HepG2 (cell line): Measurements from ENCODE around the gene CAVIN3. TPM values are rescaled to one million over a fixed set of nuclear protein-coding genes. Genes with fewer than 3 reads are reported as not detected.

Experiments
- CHCHD3 ChIP-seq: sonication (generic); formaldehyde crosslinking; IDR thresholded peaks from 2 replicates; pipeline ENCODE4 v1.8.0; 2022; ENCODE audit warnings: mild to moderate bottlenecking, missing genetic modification reagents, moderate library complexity
- FOSL1 ChIP-seq: sonication (generic); formaldehyde crosslinking; IDR thresholded peaks from 2 replicates; pipeline ENCODE4 v1.9.0; 2021; ENCODE audit warnings: missing genetic modification reagents, borderline replicate concordance
- HMGXB4 ChIP-seq, 2 experiments: sonication (generic) in 1 of 2; formaldehyde crosslinking in 1 of 2; IDR thresholded peaks; 2 replicates each; pipeline versions ENCODE4 v1.4.0 to v1.6.1; 2018 to 2020; ENCODE audit warnings: missing genetic modification reagents in 2 of 2, borderline replicate concordance in 1 of 2, low read depth in 1 of 2, mild to moderate bottlenecking in 1 of 2, missing biosample characterization in 1 of 2
- KDM4B ChIP-seq: sonication (generic); formaldehyde crosslinking; IDR thresholded peaks from 2 replicates; pipeline ENCODE4 v1.4.0; 2020; ENCODE audit warnings: missing genetic modification reagents
- KDM6A ChIP-seq: IDR thresholded peaks from 2 replicates; pipeline ENCODE4 v1.6.1; 2016; ENCODE audit warnings: low read depth
- MEF2D ChIP-seq: sonication (generic); formaldehyde crosslinking; IDR thresholded peaks from 2 replicates; pipeline ENCODE4 v1.5.1; 2020; ENCODE audit warnings: mild to moderate bottlenecking, missing genetic modification reagents
- PCBP1 ChIP-seq: fragments of 200-400 bp; formaldehyde crosslinking; IDR thresholded peaks from 2 replicates; pipeline ENCODE4 v1.6.1; 2017; ENCODE audit warnings: mild to moderate bottlenecking, low read depth, low read length, borderline replicate concordance
- PHB2 ChIP-seq: fragments of 450-650 bp; IDR thresholded peaks from 2 replicates; pipeline ENCODE4 v1.6.1; 2018; ENCODE audit not compliant: partially characterized antibody
- PLRG1 ChIP-seq: fragments of 450-650 bp; conservative IDR thresholded peaks from 2 replicates; pipeline ENCODE4 v1.6.1; 2016
- PLSCR1 ChIP-seq: sonication (generic); formaldehyde crosslinking; IDR thresholded peaks from 2 replicates; pipeline ENCODE4 v1.5.0; 2020; ENCODE audit warnings: missing genetic modification reagents, mild to moderate bottlenecking, borderline replicate concordance
- RARA ChIP-seq: IDR thresholded peaks from 2 replicates; pipeline ENCODE4 v1.6.1; 2016; ENCODE audit warnings: missing genetic modification reagents, missing compliant biosample characterization
- RXRB ChIP-seq: IDR thresholded peaks from 2 replicates; pipeline ENCODE4 v1.6.1; 2016; ENCODE audit warnings: borderline replicate concordance, missing genetic modification reagents, missing compliant biosample characterization
- TMF1 ChIP-seq: sonication (generic); formaldehyde crosslinking; IDR thresholded peaks from 2 replicates; pipeline ENCODE4 v1.8.1; 2022; ENCODE audit warnings: low read depth, missing genetic modification reagents
- ZNF556 ChIP-seq: sonication (generic); formaldehyde crosslinking; IDR thresholded peaks from 2 replicates; pipeline ENCODE4 v1.4.0; 2020; ENCODE audit warnings: mild to moderate bottlenecking, missing genetic modification reagents, borderline replicate concordance
- ZNF589 ChIP-seq: sonication (generic); formaldehyde crosslinking; conservative IDR thresholded peaks from 2 replicates; pipeline ENCODE4 v1.8.0; 2022; ENCODE audit warnings: mild to moderate bottlenecking, moderate library complexity, missing genetic modification reagents
- ZZZ3 ChIP-seq: sonication (generic); formaldehyde crosslinking; IDR thresholded peaks from 2 replicates; pipeline ENCODE4 v1.4.0; 2020; ENCODE audit warnings: missing genetic modification reagents, mild to moderate bottlenecking, borderline replicate concordance
- polyA plus RNA-seq, 8 experiments: library from polyadenylated mRNA; depleted of rRNA in 3 of 8; stranded (reverse) in 7 of 8; unstranded in 1 of 8; fragments of >200 nt; fragmentation: Illumina TruSeq in 4 of 8; extraction: Trizol in 4 of 8; gene quantifications; 2 replicates each; pipeline versions ENCODE4 v1.2.1 to v1.2.3, GENCODE V29; 2011 to 2016; ENCODE audit warnings: low read depth in 4 of 8, missing spikeins in 1 of 8, mixed read lengths in 1 of 8; ENCODE audit not compliant: insufficient read depth in 1 of 8
- total RNA-seq, 5 experiments: library from RNA; depleted of rRNA; stranded (reverse); fragments of >200 nt; fragmentation: Illumina TruSeq; extraction: Trizol; gene quantifications; 2 replicates each; pipeline ENCODE4 v1.2.3, GENCODE V29; 2016; ENCODE audit warnings: low read depth in 1 of 5
- TF ChIP-seq, protein P1 (sequence below): sonication (generic); formaldehyde crosslinking; IDR thresholded peaks from 2 replicates; pipeline ENCODE4 v1.5.0; 2020; ENCODE audit warnings: mild to moderate bottlenecking, missing genetic modification reagents
- TF ChIP-seq, protein P2 (sequence below): sonication (generic); formaldehyde crosslinking; IDR thresholded peaks from 2 replicates; pipeline ENCODE4 v1.8.0; 2022; ENCODE audit warnings: missing genetic modification reagents, mild to moderate bottlenecking, moderate library complexity, borderline replicate concordance
- TF ChIP-seq, protein P3 (sequence below): sonication (generic); IDR thresholded peaks from 2 replicates; pipeline ENCODE4 v1.6.1; 2016; ENCODE audit warnings: low read depth, borderline replicate concordance

The CAVIN3 gene
- total and polyA plus RNA-seq, 2 of the 13 experiments (the other 11 are each of a cell fraction or from before 2014, with no cell fraction given), result not detected

DNA sequence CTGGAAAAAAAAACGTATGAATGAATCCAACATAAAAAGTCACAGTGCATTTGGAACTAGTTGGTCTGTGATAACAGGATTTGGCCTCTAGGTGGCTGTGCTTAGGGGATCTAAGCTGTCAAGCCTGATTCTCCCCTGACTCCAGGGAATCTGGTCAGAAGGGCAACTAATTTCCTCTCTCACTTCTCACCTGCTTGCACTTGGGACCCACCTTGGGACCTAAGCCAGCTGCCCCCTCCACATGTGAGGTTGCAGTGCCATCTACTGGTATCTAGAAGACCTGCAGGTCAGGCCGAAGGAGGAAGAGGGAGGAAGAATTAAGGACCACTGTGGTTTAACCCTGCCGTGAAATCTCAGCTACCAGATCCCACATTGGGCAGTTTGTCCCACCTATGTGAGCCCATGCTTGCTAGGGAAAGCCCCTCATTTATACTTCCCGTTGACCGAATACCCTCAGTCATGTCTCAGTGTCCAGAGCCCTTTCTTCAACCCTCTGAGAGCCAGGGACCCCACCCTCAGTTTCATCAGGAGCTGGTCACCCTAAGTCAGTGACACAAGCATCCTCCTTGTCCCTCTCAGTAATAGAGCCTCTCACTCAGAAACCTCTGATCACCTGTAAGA, 33.2 kb upstream of the CAVIN3 start (continued):
- TF ChIP-seq, protein P1, sequence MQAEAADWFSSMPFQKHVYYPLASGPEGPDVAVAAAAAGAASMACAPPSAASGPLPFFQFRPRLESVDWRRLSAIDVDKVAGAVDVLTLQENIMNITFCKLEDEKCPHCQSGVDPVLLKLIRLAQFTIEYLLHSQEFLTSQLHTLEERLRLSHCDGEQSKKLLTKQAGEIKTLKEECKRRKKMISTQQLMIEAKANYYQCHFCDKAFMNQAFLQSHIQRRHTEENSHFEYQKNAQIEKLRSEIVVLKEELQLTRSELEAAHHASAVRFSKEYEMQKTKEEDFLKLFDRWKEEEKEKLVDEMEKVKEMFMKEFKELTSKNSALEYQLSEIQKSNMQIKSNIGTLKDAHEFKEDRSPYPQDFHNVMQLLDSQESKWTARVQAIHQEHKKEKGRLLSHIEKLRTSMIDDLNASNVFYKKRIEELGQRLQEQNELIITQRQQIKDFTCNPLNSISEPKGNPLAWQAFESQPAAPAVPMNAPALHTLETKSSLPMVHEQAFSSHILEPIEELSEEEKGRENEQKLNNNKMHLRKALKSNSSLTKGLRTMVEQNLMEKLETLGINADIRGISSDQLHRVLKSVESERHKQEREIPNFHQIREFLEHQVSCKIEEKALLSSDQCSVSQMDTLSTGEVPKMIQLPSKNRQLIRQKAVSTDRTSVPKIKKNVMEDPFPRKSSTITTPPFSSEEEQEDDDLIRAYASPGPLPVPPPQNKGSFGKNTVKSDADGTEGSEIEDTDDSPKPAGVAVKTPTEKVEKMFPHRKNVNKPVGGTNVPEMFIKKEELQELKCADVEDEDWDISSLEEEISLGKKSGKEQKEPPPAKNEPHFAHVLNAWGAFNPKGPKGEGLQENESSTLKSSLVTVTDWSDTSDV (CRISPR knock-in tag), result no peak
- TF ChIP-seq HMGXB4 (CRISPR knock-in tag; IDR thresholded peaks at IDR 0.05; ENCODE audit: borderline replicate concordance in 1 of 2, low read depth in 1 of 2) (peak; percentile 79 to 83), CHCHD3 (no peak), PHB2 (no peak), ZNF556 (CRISPR knock-in tag) (peak; percentile 21; the same call in 1 of the 2 replicates), ZNF589 (CRISPR knock-in tag) (no peak), RXRB (CRISPR knock-in tag) (peak; percentile 60; the same call in 1 of the 2 replicates), FOSL1 (no peak), RARA (peak; percentile 38), MEF2D (CRISPR knock-in tag) (0 out of 2 replicates have a peak, but pooled peaks have one; percentile 21), KDM6A (CRISPR knock-in tag) (no peak), PCBP1 (no peak), ZZZ3 (no peak), PLRG1 (no peak), PLSCR1 (CRISPR knock-in tag) (no peak), TMF1 (CRISPR knock-in tag) (no peak), KDM4B (CRISPR knock-in tag) (peak; percentile 76; the same call in 1 of the 2 replicates)
- TF ChIP-seq, protein P2, sequence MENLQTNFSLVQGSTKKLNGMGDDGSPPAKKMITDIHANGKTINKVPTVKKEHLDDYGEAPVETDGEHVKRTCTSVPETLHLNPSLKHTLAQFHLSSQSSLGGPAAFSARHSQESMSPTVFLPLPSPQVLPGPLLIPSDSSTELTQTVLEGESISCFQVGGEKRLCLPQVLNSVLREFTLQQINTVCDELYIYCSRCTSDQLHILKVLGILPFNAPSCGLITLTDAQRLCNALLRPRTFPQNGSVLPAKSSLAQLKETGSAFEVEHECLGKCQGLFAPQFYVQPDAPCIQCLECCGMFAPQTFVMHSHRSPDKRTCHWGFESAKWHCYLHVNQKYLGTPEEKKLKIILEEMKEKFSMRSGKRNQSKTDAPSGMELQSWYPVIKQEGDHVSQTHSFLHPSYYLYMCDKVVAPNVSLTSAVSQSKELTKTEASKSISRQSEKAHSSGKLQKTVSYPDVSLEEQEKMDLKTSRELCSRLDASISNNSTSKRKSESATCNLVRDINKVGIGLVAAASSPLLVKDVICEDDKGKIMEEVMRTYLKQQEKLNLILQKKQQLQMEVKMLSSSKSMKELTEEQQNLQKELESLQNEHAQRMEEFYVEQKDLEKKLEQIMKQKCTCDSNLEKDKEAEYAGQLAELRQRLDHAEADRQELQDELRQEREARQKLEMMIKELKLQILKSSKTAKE (CRISPR knock-in tag), result no peak
- TF ChIP-seq, protein P3, sequence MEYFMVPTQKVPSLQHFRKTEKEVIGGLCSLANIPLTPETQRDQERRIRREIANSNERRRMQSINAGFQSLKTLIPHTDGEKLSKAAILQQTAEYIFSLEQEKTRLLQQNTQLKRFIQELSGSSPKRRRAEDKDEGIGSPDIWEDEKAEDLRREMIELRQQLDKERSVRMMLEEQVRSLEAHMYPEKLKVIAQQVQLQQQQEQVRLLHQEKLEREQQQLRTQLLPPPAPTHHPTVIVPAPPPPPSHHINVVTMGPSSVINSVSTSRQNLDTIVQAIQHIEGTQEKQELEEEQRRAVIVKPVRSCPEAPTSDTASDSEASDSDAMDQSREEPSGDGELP, result peak; percentile 81
